ENCODE results near the gene PAM.

DNA sequence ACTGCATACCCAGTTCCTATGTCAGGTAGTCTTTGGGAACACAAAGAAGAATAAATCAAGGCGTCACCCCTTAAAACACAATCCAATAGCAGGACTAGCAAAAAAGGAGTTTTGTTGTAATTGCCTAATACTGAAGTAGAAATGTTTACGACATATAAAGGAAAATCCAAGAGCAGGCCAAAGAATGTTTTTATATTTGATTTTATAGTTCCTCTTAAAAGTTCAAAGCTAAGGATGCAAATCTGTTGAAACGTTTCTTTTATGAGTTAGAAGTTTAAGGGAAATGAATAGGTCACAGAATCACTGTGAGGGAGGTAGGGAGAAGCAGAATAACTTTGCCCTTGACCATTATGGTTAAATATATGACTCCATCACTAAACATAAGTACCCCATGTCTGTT, 136.1 kb downstream of the PAM start:
- 0 out of 2 replicates have a peak, but pooled peaks have one; percentile 22 for TF ChIP-seq TCF7L2 (IDR thresholded peaks at IDR 0.05; ENCODE audit: low read depth, low read length)
- TF ChIP-seq, protein P1, sequence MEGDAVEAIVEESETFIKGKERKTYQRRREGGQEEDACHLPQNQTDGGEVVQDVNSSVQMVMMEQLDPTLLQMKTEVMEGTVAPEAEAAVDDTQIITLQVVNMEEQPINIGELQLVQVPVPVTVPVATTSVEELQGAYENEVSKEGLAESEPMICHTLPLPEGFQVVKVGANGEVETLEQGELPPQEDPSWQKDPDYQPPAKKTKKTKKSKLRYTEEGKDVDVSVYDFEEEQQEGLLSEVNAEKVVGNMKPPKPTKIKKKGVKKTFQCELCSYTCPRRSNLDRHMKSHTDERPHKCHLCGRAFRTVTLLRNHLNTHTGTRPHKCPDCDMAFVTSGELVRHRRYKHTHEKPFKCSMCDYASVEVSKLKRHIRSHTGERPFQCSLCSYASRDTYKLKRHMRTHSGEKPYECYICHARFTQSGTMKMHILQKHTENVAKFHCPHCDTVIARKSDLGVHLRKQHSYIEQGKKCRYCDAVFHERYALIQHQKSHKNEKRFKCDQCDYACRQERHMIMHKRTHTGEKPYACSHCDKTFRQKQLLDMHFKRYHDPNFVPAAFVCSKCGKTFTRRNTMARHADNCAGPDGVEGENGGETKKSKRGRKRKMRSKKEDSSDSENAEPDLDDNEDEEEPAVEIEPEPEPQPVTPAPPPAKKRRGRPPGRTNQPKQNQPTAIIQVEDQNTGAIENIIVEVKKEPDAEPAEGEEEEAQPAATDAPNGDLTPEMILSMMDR (IDR thresholded peaks at IDR 0.05), result no peak
- TF ChIP-seq POLR2AphosphoS5 (IDR thresholded peaks at IDR 0.05; ENCODE audit: low read depth, low read length), result no peak

Data from Panc1 (cell line).